HG03060 (cell line): Measurements from ENCODE around the gene MST1R.
"Not testable (repeated sequence)": the region's sequence is repeated elsewhere in the genome, so short reads cannot be mapped to it uniquely, and the experiment has no call there.

Source experiments
- ATAC-seq: cut with Tn5 transposase; IDR thresholded peaks from one replicate; pipeline ENCODE4 v1.9.1; 2021; ENCODE audit warnings: low read depth, moderate number of reproducible peaks; ENCODE audit not compliant: unreplicated experiment

MST1R gene

DNA sequence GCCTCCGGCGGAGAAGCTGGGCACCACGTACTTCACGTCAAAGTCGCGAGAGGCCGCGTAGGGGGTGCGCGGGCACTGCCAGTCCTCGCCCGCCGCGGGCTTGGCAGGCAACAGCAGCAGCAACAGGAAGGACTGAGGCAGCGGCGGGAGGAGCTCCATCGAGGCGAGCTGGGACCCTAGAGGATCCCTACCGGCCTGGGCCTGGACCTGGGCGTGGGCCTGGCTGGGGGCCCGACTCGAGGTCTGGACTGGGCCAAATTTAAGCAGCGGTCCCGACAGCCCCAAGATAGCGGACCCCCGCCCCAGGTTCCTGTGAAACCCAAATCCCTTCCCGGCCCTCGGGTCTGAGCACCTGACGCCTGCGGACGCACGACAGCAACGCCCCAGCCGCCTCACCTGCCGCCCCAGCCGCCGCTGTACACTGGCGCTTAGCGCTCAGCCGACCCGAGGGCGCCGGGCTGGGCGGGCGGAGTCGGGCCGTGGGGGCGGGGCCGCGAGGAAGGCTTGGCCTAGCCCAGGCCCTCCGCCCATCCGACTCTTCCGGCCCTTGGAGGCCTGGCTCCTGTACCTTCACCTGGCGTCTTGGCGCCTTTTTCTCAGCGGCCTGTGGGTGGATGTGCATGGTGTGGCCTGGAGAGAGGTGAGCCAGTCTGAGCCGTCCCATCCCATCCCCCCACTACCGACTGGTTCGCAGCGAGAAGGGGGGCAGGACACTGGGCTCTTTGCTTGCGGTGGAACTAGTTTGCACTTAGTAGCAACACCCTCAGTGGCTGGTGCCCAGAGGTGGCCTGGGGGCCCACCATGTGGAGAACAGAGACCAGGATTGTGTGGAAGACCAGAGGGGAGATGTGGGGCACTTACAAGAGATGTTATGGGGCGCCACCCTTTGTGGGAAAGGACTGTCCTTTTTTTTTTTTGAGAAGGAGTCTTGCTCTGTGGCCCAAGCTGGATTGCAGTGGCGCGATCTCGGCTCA, at the start of gene MST1R:
Gene MST1R (minus strand): TSS at position 423 of the 974 bp plus-strand sequence. CDS start 264 bp downstream, at position 159.
- ATAC-seq, result no peak

DNA sequence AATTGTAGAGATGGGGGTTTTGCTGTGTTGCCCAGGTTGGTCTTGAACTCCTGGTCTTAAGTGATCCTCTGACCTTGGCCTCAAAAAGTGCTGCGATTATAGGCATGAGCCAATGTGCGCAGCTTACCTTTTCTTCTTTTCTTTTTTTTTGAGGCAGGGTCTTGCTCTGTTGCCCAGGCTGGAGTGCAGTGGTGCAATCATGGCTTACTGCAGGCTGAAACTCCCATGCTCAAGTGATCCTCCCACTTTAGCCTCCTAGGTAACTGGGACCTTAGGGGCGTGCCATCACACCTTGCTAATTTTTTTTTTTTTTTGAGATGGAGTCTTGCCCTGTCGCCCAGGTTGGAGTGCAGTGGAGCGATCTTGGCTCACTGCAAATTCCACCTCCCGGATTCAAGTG, 49.3 kb upstream of the MST1R start:
- no peak for ATAC-seq

DNA sequence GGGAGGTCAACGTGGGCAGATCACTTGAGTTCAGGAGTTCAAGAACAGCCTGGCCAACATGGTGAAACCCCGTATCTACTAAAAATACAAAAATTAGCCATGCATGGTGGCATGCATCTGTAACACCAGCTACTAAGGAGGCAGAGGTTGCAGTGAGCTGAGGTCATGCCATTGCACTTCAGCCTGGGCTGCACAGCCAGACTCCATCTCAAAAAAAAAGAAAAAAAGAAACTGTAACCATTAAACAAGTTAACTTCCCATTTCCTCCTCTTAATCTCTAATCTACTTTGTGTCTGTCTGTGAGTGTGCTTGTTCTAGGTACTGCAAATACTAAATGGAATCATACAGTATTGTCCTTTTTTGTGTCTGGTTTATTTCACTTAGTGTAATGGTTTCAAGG, 39.0 kb upstream of the MST1R start:
- ATAC-seq, result no peak

DNA sequence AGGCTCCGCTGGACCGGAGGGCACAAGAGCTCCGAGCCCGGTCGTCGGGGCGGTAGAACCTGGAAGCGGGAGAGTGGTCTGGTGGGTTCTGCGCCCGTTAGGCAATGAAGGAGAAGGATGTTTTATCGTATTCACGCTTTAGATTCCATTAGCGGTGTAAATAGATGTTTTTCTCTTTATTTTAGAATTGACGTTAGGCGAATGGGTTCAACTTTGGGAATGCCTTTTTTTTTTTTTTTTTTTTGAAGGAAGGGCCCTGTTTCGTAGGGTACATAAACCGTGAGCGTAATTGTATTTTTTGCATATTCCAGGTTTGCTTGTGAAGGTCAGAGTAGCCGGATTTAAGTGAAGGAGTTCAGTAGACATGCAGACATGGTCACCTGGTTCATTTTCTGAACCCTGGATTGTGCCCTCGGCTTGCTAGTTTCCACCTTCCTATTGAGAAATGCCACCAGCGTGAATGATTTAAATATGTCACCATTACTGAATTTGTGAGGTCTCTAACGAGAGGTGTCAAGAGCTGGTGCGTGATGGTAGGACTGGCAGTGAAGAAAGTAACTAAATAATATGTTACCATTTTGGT, 37.1 kb upstream of the MST1R start:
- no peak for ATAC-seq

DNA sequence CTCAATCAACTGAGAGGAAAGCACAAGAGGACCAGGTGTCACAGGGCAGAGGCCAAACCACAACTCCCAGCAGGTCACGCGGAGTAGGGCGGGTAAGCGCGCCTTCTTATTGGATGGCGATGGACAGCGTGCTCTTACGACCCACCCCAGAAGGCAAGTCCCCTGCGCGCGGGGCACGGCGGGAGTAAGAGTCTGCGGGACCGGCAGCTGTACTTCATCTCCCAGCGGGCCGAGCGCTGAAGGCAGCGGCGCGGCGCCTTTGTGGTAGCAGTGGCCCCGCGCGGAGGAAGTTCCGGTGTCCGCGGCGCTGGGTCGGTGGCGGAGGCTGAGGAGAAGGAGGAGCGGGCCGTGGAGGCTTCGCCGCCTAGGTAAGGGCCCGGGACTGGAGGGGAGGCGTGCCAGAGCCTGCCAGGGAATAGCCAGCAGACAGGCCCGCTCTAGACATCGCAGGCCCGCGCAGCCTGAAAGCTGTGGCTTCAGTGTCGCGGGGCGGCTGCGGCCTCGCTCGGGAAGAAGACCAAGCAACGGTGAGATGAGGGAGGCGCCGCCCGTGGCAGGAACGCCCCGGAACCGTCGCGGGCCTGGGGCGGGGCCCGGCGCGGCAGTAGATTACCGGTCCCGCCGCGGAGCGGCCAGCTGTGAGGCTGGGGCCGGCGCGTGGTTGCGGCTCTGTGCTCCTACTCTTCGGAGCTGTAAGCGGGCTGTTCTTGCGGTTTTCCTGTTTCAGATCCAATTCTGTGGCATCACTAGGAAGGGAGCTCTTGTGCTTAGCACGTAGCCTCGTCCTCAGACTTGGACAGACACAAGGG, 36.4 kb upstream of the MST1R start, which contains the start of gene RBM6:
Gene RBM6 (plus strand): TSS at position 293 of the 809 bp plus-strand sequence. CDS start 22,492 bp downstream, outside the sequence.
- ATAC-seq, result peak; percentile 86

DNA sequence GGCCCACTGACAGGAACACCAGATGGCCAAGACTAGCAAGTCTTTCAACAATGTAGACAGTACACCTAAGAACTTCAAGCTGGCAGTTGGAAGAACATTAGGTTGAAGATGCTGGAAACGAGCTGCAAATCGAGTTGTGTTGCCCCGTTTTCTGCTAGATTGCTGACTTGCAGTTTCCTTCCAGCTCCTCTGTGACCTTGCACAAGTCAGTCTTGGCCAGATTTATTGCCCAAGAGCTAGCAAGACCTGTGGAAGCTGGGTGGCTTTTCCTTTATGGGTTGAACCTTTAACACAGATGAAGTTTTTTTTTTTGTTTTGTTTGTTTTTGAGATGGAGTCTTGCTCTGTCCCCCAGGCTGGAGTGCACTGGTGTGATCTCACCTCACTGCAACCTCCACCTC, 33.4 kb upstream of the MST1R start:
- no peak for ATAC-seq

DNA sequence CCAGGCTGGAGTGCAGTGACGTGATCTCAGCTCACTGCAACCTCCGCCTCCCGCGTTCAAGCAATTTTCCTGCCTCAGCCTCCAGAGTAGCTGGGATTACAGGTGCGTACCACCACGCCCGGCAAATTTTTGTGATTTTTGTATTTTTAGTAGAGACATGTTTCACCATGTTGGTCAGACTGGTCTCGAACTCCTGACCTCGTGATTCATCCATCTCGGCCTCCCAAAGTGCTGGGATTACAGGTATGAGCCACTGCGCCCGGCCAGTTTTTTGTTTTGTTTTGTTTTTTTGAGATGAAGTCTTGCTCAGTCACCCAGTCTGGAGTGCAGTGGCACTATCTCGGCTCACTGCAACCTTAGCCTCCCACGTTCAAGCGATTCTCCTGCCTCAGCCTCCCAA, 28.6 kb upstream of the MST1R start:
- not testable (repeated sequence) for ATAC-seq

DNA sequence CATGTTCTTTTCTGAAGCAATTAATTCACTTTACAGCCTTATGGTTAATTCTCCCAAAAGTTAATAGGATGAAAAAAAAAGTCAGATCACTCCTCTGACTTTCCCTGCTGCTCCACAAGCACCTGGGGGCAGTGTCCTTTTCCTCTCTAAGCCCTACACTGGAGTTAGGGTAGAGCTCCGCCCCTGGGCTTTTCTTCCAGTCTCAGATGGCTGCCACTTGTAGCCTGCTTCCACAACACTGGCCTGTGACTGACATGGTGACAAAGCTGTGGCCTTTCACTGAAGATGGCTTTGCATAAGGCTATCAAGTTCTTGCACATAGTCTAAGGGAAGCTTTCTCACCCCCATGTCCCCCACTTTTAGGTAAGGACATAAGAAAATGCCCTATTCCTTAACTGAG, 27.2 kb upstream of the MST1R start:
- ATAC-seq, result no peak

DNA sequence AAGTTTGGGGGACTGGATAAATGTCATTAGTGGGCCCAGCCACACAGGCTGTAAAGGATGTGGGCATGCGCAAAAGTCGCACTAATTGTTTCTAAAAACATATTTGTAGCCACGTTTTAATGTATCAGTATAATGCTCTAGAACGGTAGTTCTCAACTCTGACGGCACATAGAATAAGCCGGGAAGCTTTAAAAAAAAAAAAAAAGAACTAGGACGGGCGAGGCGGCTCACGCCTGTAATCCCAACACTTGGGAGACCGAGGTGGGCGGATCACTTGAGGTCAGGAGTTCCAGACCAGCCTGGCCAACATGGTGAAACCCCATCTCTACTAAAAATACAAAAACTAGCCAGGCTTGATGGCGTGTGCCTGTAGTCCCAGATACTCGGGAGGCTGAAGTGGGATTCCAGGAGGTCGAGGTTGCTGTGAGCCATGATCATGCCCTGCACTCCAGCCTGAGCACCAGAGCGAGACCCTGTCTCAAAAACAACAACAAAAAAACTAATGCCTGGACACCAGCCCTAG, 26.6 kb upstream of the MST1R start:
- ATAC-seq, result no peak

DNA sequence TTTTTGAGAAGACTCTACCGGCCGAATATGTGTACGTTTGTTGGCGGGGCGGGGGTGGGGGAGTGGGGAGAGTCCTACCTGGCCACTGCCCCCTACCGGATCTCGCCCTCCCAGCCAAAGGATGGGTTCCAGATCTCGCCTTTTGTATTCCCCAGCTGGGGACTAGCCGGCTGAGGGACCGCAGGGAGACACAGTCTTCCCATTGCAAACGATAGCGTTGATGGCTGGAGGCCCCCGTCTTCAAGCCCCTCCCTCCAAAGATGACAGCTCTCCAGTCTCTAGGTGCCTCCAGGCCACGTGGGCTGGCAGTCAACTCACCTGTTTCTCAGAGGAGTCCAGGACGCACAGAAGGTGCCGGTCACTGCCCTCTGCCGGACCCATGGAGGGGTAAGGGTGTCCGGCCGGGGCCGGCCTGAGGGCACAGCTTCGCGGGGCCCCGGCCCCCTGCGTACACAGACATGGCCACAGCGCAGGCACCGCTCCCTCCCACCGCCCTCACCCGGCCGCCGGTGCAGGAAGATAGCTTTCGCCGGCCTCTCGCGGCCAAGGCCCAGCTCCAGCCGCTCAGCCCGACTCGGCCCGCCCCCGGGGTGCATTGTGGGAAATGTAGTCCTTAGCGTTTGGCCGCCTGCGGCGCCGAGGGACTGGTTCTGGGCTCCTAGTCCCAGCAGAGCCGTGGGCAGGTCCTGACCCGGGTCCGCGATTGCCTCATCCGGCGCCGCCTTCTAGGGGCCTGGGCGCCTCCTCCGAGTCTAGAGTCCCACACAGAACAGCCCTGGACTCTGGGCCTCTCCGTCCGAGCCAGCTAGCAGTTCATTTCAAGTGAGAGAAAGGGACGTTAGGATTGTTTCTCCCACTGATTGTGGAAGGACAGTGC, 25.9 kb upstream of the MST1R start, which contains the start of gene MON1A:
Gene MON1A (minus strand): TSS at position 521 of the 877 bp plus-strand sequence. CDS start 16,465 bp downstream, outside the sequence.
- ATAC-seq, result peak; percentile 68

DNA sequence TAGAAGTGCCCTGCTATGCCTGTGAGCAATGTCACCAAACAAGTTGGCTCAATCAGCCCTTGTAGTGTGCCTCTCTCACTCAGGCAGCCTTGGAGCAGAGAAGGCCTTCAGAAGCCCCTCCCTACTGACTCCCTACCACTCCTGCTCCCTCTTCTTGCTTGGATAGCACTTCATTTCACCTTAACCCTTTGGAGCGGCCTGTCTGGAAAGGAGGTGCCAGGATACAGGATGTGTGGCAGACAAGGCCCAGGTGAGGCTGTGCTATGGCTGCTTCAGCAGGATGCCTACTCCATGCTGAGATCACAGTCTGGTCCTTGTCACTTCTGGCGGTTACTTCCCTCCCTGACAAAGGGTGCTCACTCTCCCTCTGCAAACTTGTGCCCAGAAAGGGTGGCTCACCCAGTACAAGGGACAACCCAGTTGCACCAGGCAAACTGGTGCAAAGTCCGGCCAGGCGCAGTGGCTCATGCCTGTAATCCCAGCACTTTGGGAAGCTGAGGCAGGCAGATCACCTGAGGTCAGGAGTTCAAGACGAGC, 24.9 kb upstream of the MST1R start:
- ATAC-seq, result no peak

DNA sequence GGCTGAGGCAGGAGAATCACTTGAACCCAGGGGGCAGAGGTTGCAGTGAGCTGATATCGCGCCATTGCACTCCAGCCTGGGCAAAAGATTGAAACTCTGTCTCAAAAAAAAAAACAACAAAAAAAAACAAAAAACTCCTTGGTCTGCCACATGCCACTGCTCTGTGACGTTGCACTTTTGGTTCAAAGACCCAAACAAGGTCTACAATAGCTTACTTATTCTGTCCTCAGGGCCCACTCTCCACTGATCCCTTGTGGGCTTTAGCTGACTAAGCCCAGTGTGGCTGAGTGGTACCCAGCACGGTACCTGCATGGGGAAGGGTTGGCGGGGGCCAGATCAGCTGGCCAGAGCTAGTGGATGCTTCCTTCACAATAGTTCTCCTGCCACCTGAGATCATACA, 24.1 kb upstream of the MST1R start:
- ATAC-seq, result no peak

DNA sequence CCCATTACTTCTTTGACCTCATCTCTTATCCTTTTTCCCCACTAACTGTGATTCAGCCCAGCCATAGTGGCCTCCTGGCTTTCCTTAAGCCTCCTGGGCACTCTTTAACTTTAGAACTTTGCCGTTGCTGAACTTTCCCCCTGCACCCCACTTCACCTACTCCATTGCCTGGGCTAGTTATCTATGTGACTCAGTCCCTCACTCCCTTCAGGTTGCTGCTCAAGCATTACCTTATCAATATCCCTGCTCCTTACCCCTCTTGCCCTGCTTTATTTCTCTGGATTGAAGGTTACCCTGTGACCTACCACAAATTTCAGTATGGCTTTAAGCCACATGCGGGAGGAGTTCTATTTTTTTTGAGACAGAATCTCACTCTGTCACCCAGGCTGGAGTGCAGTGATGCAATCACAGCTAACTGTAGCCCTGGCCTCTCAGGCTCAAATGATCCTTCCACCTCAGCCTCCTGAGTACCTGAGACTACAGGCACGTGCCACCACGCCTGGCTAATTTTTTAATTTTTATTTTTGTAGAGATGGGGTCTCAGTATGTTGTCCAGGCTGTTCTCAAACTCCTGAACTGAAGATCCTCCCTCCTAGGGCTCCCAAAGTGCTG, 22.6 kb upstream of the MST1R start:
- ATAC-seq, result no peak

DNA sequence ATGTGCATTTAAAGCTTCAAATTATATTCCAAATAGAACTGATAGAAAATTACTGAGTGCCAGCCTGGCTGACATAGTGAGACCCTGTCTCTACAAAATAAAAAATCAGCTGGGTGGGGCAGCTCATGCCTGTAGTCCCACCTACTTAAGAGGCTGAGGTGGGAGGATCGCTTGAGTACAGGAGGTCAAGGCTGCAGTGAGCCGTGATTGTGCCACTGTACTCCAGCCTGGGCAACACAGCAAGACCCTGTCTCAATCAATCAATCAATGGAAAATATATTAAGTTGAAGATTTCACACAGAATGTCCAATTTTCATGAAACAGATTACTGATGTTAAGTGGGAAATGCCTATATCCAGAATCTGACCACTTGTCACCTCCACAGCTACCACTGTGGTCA, 21.8 kb upstream of the MST1R start:
- no peak for ATAC-seq

DNA sequence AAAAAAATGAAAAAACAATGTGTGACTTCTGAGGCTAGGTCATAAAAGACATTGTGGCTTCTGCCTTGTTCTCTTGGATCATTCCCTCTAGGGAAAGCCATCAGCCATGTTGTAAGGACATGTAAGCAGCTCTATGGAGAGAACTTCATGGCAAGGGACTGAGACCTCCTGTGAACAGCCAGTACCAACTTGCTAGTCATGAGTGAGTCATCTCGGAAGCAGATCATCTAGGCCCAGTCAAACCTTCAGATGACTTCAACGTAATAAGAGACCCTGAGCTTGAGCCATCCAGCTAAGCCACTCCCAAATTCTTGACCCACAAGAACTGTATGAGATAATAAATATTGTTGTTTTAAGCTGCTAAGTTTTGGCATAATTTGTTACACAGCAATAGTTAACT, 21.0 kb upstream of the MST1R start:
- ATAC-seq, result no peak

DNA sequence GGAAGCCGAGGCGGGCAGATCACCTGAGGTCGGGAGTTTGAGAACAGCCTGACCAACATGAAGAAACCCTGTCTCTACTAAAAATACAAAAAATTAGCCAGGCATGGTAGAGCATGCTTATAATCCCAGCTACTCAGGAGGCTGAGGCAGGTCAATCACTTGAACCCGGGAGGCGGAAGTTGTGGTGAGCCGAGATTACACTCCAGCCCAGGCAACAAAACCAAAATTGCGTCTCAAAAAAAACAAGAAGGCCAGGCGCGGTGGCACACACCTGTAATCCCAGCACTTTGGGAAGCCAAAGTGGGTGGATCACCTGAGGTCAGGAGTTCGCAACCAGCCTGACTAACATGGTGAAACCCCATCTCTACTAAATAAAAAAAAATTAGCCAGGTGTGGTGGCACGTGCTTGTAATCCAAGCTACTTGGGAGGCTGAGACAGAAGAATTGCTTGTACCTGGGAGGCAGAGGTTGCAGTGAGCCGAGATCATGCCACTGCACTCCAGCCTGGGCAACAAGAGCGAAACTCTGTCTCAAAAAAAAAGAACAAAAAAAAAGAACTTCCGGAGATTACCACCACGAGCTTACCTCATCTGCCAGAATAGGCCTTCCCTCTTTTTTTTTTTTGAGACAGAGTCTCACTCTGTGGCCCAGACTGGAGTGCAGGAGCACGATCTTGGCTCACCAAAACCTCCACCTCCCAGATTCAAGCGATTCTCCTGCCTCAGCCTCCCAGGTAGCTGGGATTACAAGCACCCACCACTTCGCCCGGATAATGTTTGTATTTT, 14.3 kb upstream of the MST1R start:
- not testable (repeated sequence) for ATAC-seq

DNA sequence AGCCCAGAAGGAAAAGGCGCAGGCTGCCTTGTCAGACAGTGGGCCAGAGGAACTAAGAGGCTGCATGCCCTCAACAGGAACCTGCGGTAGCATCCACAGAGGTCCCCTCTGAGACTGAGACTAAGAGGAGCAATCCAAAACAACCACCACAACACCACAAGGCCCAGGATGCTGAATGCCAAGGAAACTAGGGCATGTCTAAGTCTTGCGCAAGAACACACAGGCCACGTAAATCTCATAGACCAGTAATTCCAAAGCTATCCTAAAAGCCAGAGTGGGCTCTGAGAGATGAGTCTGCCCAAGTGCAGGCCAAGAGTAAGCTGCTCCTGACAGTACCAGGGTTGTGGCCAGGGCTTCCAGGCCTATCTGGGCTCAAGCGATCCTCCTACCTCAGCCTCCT, 13.0 kb upstream of the MST1R start:
- ATAC-seq, result no peak

DNA sequence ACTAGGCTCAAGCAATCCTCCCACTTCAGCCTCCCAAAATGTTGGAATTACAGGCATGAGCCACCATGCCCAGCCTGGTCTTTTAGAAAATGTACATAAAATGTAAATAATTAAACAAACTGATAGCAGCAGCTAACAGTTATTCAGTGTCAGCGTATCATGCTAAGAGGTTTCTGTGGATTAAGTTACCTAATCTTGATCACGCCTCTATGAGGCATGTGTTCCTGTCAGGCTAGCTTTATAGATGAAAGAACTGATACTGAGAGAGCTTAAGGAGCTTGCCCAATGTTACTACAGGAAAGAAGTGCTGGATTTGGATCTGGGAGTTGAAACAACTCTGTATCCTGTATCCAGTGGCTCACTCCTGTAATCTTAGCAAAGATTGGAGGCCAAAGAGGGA, 11.2 kb upstream of the MST1R start:
- no peak for ATAC-seq
